ENCODE data around the gene GSK3A.

The GSK3A gene

DNA sequence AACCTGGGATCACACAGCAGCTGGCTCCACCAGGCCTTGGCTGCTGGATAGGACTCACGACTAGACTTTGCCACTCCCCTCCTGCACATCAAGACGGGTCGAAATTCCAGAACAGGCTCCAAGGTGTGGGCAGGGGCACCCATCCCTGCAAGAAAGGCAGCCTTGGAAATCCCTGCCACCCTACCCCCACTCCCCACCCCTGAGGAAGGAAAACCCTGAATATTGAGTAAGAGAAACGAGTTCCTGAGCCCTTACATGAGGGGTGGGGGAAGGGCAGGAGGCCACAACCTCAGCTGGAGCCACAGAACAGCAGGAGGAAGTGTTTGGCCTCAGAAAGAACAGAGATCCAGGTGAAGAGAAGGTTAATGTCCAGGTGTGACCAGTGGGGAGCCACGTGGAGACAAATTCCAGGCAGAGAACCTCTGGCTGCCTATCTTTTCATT lies 45.0 kb downstream of the GSK3A start:
- no peak for DNase-seq

DNA sequence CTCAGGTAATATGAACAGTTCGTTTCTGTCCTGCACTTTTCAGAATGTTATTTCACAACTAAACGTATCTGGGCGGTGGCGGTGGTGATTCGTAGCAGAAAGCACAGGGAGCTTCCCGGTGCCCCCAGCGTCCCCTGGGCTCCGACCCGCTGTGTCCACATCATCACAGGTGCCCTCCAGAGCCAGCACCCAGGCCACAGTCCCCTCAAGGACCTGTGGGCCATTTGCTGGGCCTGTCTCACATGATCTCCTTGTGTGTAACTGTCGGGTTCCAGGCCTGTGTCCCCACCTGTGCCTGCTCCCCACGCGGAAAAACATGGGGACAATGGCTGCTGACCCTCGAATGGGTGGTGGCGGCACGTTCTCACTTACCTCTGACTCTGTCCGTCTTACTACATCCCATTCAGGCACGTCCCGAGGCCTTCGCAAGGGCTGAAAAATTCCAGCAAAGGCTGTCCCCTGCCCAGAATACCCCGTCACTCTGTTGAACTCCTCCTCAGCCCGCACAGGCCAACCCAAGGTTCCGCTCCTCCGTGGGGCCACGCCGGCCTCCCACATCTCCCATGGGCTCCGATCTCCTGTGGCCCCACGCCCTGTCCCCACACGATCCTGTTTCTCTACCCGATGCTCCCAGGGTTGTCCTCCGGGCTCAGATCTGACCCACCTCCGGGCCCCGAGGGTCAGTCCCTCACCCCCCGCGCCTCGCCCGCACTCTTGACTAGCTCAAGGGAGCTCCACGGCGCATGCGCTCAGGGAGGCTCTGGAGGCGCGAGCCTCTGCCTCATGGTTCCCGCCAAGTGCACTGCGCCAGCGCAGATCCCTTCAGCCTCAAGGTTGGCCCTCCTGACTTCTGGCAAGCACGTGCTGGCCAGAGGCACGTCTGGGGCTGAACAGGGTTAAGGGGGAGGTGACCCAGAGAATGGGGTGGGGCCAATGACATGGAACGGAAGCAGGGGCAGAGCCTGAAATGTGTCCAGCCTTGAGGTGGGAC lies 46.1 kb downstream of the GSK3A start:
- DNase-seq, result no peak

DNA sequence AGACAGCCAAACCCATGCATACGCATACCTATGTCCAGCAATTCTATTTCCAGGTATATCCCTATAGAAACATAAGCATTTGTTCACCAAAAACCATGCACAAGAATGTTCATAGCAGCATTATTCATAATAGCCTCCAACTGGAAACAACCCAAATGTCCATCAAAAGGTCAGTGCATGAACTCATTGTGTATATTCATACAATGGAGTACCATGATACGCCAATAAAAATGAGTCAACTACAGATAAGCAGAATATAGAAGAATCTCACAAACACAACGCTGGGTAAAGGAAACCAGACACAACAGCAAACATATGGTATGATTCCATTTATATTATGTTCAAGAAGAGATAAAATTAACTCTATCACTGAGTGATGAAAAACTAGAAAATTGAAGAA lies 48.7 kb downstream of the GSK3A start:
- no peak for DNase-seq

DNA sequence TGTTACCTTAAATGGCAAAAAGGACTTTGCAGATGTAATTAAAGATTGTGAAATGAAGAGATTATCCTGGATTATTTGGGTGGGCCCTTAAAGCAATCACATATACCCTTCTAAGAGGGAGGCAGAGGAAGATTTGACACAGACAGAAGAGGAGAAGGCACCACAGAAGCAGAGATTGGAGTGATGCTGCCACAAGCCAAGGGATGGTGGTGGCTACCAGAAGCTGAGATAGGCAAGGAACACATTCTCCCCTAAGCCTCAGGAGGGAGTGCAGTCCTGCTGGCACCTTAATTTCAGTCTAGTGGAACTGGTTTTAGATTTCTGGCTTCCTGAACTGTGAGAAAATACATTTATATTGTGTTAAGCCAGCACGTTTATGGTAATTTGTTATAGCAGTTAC lies 49.1 kb downstream of the GSK3A start:
- no peak for DNase-seq

DNA sequence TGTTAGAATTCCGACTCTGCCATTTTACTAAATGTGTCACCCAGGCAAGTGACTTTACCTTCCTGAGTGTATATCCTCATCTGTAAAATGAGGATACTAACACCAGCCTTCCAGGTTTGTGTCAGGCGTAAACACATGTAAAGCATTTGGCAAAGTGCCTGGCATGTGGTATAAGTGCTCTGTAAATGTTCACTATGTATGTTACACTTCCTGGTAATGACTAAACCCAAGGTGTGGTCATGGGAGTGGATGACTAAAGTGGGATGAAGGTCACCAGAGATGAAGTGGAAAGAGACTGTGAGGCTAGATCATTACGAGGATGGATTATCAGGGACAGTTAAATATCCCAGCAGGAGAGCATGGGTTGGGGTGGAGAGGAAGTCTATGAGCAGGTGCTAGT lies 50.5 kb downstream of the GSK3A start:
- no peak for DNase-seq

- no peak for DNase-seq
Measured at GRCh38 chr19:42191330-42191729, 51.1 kb downstream of the GSK3A start.

DNA sequence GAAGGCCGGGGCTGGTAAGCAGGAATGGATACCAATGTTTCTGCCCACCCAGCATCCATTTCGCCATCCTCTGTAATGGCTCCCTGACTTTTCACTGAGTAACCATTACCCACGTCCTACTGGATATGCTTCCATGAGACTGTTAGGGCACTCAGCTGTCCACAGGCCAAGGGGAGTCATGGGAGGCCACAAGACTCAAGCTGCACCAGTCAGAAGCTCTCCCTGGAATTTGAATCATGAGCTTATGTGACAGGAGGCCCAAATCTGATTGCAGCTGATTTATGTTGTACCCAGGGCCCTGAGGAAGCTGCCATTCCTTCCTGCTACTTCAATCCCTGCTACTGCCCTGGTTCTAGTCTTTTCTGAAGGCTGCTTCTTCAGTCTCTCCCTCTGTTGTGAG lies 53.3 kb downstream of the GSK3A start:
- no peak for DNase-seq

DNA sequence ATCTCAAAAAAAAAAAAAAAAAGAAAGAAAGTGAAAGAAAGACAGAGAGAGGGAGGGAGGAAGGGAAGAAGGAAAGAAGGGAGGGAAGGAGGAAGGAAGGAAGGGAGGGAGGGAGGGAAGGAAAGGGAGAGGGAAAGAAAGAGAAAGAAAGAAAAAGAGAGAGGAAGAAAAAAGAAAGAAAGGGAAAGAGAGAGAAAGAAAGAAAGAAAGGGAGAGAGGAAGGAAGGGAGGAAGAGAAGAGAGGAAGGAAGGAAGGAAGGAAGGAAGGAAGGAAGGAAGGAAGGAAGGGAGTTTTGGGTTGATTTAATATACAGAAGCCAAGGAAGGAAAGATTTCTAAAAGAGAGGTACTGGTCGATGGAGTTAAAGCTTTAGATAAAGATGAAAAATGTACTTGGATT lies 53.7 kb downstream of the GSK3A start:
- no peak for DNase-seq

- no peak for DNase-seq
Measured at GRCh38 chr19:42185277-42185676, 57.1 kb downstream of the GSK3A start.

DNA sequence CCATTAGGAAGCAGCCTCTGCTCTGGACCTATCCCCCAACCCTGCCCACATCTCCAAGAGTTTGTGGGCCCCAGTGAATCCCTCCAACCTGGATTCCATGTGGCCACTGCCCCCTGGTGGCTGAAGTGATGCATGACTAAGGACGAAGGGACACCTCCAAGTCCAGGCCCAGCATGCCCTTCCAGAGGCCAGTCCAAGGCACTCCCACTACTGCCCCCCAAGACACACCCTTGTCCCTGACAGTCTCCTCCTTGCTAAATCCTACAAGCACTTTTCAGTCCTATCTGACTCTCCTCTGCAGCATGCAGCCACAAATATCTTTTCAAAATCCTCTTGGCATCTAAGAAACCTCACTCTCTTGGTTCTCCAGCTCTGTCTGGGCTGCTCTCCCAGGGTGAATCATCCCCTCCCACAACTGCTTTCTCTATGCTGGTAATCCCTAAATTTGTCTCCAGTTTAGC lies 58.0 kb downstream of the GSK3A start:
- peak; percentile 59 to 69 for DNase-seq
